Measurements from ENCODE around the gene TBC1D8B.

GRCh38 chrX:106902684-106903083 lies 100.2 kb downstream of the TBC1D8B start:
- TF ChIP-seq CTCF (CRISPR knock-in tag; IDR thresholded peaks at IDR 0.05) (no peak), KDM2A (CRISPR knock-in tag; IDR thresholded peaks at IDR 0.05; ENCODE audit: borderline replicate concordance, low read depth) (no peak), ZFP82 (CRISPR knock-in tag; IDR thresholded peaks at IDR 0.05; ENCODE audit: borderline replicate concordance) (no peak), ZNF280B (CRISPR knock-in tag; IDR thresholded peaks at IDR 0.05; ENCODE audit: borderline replicate concordance) (no peak), POLR2AphosphoS5 (IDR thresholded peaks at IDR 0.05; ENCODE audit: low read depth, low read length) (no peak), NCOR1 (IDR thresholded peaks at IDR 0.05; ENCODE audit: borderline replicate concordance, low read length) (0 out of 2 replicates have a peak, but pooled peaks have one; percentile 26), ZNF512 (CRISPR knock-in tag; IDR thresholded peaks at IDR 0.05) (no peak), IKZF1 (IDR thresholded peaks at IDR 0.05) (no peak), SIX4 (CRISPR knock-in tag; IDR thresholded peaks at IDR 0.05) (no peak), DBP (CRISPR knock-in tag; IDR thresholded peaks at IDR 0.05; ENCODE audit: not compliant biosample characterization) (no peak), DZIP1 (CRISPR knock-in tag; IDR thresholded peaks at IDR 0.05) (no peak), GATAD2A (CRISPR knock-in tag; IDR thresholded peaks at IDR 0.05) (peak; percentile 20; the same call in 1 of the 2 replicates), PITX1 (CRISPR knock-in tag; IDR thresholded peaks at IDR 0.05) (peak; percentile 31; the same call in 1 of the 2 replicates)

Measured in HepG2 (cell line).